ENCODE measurements around the gene CCT2. TPM values are rescaled to one million over a fixed set of nuclear protein-coding genes. Genes with fewer than 3 reads are reported as not detected.
"Not testable (repeated sequence)": the region's sequence is repeated elsewhere in the genome, so short reads cannot be mapped to it uniquely, and the experiment has no call there.

CCT2 gene
- polyA plus RNA-seq, 2 donors, result 50.5 to 96.1 TPM

GRCh38 chr12:69580074-69580473 lies 5.2 kb upstream of the CCT2 start:
- no peaks in the 10 kb centered on the region for H3K27me3 ChIP-seq (ENCODE audit: control insufficient read depth in 1 of 2, insufficient read depth in 2 of 2, low read length in 2 of 2)
- 97 to 99% methylated on average over 1 of the region's 1 CpG for WGBS, 2 donors
- H3K36me3 ChIP-seq (ENCODE audit: control insufficient read depth in 2 of 2, insufficient read depth in 2 of 2, low read length in 1 of 2), result peaks cover 2 to 3% of the 10 kb centered on the region in 2 donors
- no peak overlapping the region for H3K4me3 ChIP-seq (ENCODE audit: low read depth in 1 of 2, low read length in 2 of 2)
- H3K4me1 ChIP-seq (ENCODE audit: control insufficient read depth in 2 of 2, insufficient read depth in 2 of 2, low read length in 1 of 2), result no peaks in the 10 kb centered on the region
- H3K9me3 ChIP-seq (ENCODE audit: control insufficient read depth in 2 of 2, insufficient read depth in 1 of 2, low read depth in 1 of 2, low read length in 1 of 2), result no peaks in the 10 kb centered on the region
- H3K27ac ChIP-seq (ENCODE audit: low read depth in 2 of 2, low read length in 1 of 2), result no peak overlapping the region

- H3K9me3 ChIP-seq (ENCODE audit: control insufficient read depth in 2 of 2, insufficient read depth in 1 of 2, low read depth in 1 of 2, low read length in 1 of 2), result no peaks in the 10 kb centered on the region
- no peak overlapping the region for H3K4me3 ChIP-seq (ENCODE audit: low read depth in 1 of 2, low read length in 2 of 2)
- H3K36me3 ChIP-seq (ENCODE audit: control insufficient read depth in 2 of 2, insufficient read depth in 2 of 2, low read length in 1 of 2), result no peaks in the 10 kb centered on the region
- no peaks in the 10 kb centered on the region for H3K27me3 ChIP-seq (ENCODE audit: control insufficient read depth in 1 of 2, insufficient read depth in 2 of 2, low read length in 2 of 2)
- H3K4me1 ChIP-seq (ENCODE audit: control insufficient read depth in 2 of 2, insufficient read depth in 2 of 2, low read length in 1 of 2), result peaks cover 0 to 3% of the 10 kb centered on the region in 2 donors
- H3K27ac ChIP-seq (ENCODE audit: low read depth in 2 of 2, low read length in 1 of 2), result no peak overlapping the region
Measured at GRCh38 chr12:69583203-69583602, 2.1 kb upstream of the CCT2 start.

- Histone ChIP-seq H3K27ac (ENCODE audit: low read depth in 2 of 2, low read length in 1 of 2) (no peak overlapping the region), H3K36me3 (ENCODE audit: control insufficient read depth in 2 of 2, insufficient read depth in 2 of 2, low read length in 1 of 2) (peaks cover 5 to 10% of the 10 kb centered on the region in 2 donors), H3K4me1 (ENCODE audit: control insufficient read depth in 2 of 2, insufficient read depth in 2 of 2, low read length in 1 of 2) (peaks cover 0 to 3% of the 10 kb centered on the region in 2 donors), H3K27me3 (ENCODE audit: control insufficient read depth in 1 of 2, insufficient read depth in 2 of 2, low read length in 2 of 2) (no peaks in the 10 kb centered on the region), H3K9me3 (ENCODE audit: control insufficient read depth in 2 of 2, insufficient read depth in 1 of 2, low read depth in 1 of 2, low read length in 1 of 2) (no peaks in the 10 kb centered on the region), H3K4me3 (ENCODE audit: low read depth in 1 of 2, low read length in 2 of 2) (no peak overlapping the region)
- 86 to 93% methylated on average over 4 of the region's 4 CpGs for WGBS, 2 donors
Measured at GRCh38 chr12:69588527-69588926, 3.3 kb downstream of the CCT2 start.

GRCh38 chr12:69589082-69589481 lies 3.8 kb downstream of the CCT2 start:
- Histone ChIP-seq H3K4me3 (ENCODE audit: low read depth in 1 of 2, low read length in 2 of 2) (no peak overlapping the region), H3K9me3 (ENCODE audit: control insufficient read depth in 2 of 2, insufficient read depth in 1 of 2, low read depth in 1 of 2, low read length in 1 of 2) (no peaks in the 10 kb centered on the region), H3K27ac (ENCODE audit: low read depth in 2 of 2, low read length in 1 of 2) (no peak overlapping the region), H3K27me3 (ENCODE audit: control insufficient read depth in 1 of 2, insufficient read depth in 2 of 2, low read length in 2 of 2) (no peaks in the 10 kb centered on the region), H3K36me3 (ENCODE audit: control insufficient read depth in 2 of 2, insufficient read depth in 2 of 2, low read length in 1 of 2) (peaks cover 5 to 13% of the 10 kb centered on the region in 2 donors), H3K4me1 (ENCODE audit: control insufficient read depth in 2 of 2, insufficient read depth in 2 of 2, low read length in 1 of 2) (peaks cover 0 to 3% of the 10 kb centered on the region in 2 donors)
- WGBS, 2 donors, result 86 to 87% methylated on average over 2 of the region's 2 CpGs

GRCh38 chr12:69595689-69596088 lies 10.4 kb downstream of the CCT2 start:
- H3K27me3 ChIP-seq (ENCODE audit: control insufficient read depth in 1 of 2, insufficient read depth in 2 of 2, low read length in 2 of 2), result no peaks in the 10 kb centered on the region
- no peak overlapping the region for H3K4me3 ChIP-seq (ENCODE audit: low read depth in 1 of 2, low read length in 2 of 2)
- peaks cover 11 to 13% of the 10 kb centered on the region in 2 donors for H3K36me3 ChIP-seq (ENCODE audit: control insufficient read depth in 2 of 2, insufficient read depth in 2 of 2, low read length in 1 of 2)
- no peaks in the 10 kb centered on the region for H3K9me3 ChIP-seq (ENCODE audit: control insufficient read depth in 2 of 2, insufficient read depth in 1 of 2, low read depth in 1 of 2, low read length in 1 of 2)
- H3K27ac ChIP-seq (ENCODE audit: low read depth in 2 of 2, low read length in 1 of 2), result no peak overlapping the region
- 100% methylated on average over 2 of the region's 2 CpGs for WGBS, 2 donors
- H3K4me1 ChIP-seq (ENCODE audit: control insufficient read depth in 2 of 2, insufficient read depth in 2 of 2, low read length in 1 of 2), result no peaks in the 10 kb centered on the region

- no peaks in the 10 kb centered on the region for H3K4me1 ChIP-seq (ENCODE audit: control insufficient read depth in 2 of 2, insufficient read depth in 2 of 2, low read length in 1 of 2)
- no peaks in the 10 kb centered on the region for H3K9me3 ChIP-seq (ENCODE audit: control insufficient read depth in 2 of 2, insufficient read depth in 1 of 2, low read depth in 1 of 2, low read length in 1 of 2)
- 45 to 53% methylated on average over 4 of the region's 4 CpGs for WGBS, 2 donors
- H3K27ac ChIP-seq (ENCODE audit: low read depth in 2 of 2, low read length in 1 of 2), result no peak overlapping the region
- no peak overlapping the region for H3K4me3 ChIP-seq (ENCODE audit: low read depth in 1 of 2, low read length in 2 of 2)
- peaks cover 12 to 13% of the 10 kb centered on the region in 2 donors for H3K36me3 ChIP-seq (ENCODE audit: control insufficient read depth in 2 of 2, insufficient read depth in 2 of 2, low read length in 1 of 2)
- H3K27me3 ChIP-seq (ENCODE audit: control insufficient read depth in 1 of 2, insufficient read depth in 2 of 2, low read length in 2 of 2), result no peaks in the 10 kb centered on the region
Measured at GRCh38 chr12:69598174-69598753, 13.0 kb downstream of the CCT2 start.

GRCh38 chr12:69600804-69601203 lies 15.5 kb downstream of the CCT2 start:
- H3K27ac ChIP-seq (ENCODE audit: low read depth in 2 of 2, low read length in 1 of 2), result no peak overlapping the region
- no peak overlapping the region for H3K4me3 ChIP-seq (ENCODE audit: low read depth in 1 of 2, low read length in 2 of 2)
- no peaks in the 10 kb centered on the region for H3K27me3 ChIP-seq (ENCODE audit: control insufficient read depth in 1 of 2, insufficient read depth in 2 of 2, low read length in 2 of 2)
- H3K4me1 ChIP-seq (ENCODE audit: control insufficient read depth in 2 of 2, insufficient read depth in 2 of 2, low read length in 1 of 2), result no peaks in the 10 kb centered on the region
- peaks cover 8 to 15% of the 10 kb centered on the region in 2 donors for H3K36me3 ChIP-seq (ENCODE audit: control insufficient read depth in 2 of 2, insufficient read depth in 2 of 2, low read length in 1 of 2)
- no peaks in the 10 kb centered on the region for H3K9me3 ChIP-seq (ENCODE audit: control insufficient read depth in 2 of 2, insufficient read depth in 1 of 2, low read depth in 1 of 2, low read length in 1 of 2)

GRCh38 chr12:69601962-69602685 lies 16.9 kb downstream of the CCT2 start:
- H3K4me3 ChIP-seq (ENCODE audit: low read depth in 1 of 2, low read length in 2 of 2), result no peak overlapping the region
- no peak overlapping the region for H3K27ac ChIP-seq (ENCODE audit: low read depth in 2 of 2, low read length in 1 of 2)
- no peaks in the 10 kb centered on the region for H3K4me1 ChIP-seq (ENCODE audit: control insufficient read depth in 2 of 2, insufficient read depth in 2 of 2, low read length in 1 of 2)
- H3K36me3 ChIP-seq (ENCODE audit: control insufficient read depth in 2 of 2, insufficient read depth in 2 of 2, low read length in 1 of 2), result peaks cover 8 to 15% of the 10 kb centered on the region in 2 donors
- WGBS, 2 donors, result 88 to 91% methylated on average over 6 of the region's 6 CpGs
- H3K27me3 ChIP-seq (ENCODE audit: control insufficient read depth in 1 of 2, insufficient read depth in 2 of 2, low read length in 2 of 2), result no peaks in the 10 kb centered on the region
- no peaks in the 10 kb centered on the region for H3K9me3 ChIP-seq (ENCODE audit: control insufficient read depth in 2 of 2, insufficient read depth in 1 of 2, low read depth in 1 of 2, low read length in 1 of 2)

- no peaks in the 10 kb centered on the region for H3K4me1 ChIP-seq (ENCODE audit: control insufficient read depth in 2 of 2, insufficient read depth in 2 of 2, low read length in 1 of 2)
- H3K36me3 ChIP-seq (ENCODE audit: control insufficient read depth in 2 of 2, insufficient read depth in 2 of 2, low read length in 1 of 2), result peaks cover 8 to 12% of the 10 kb centered on the region in 2 donors
- H3K4me3 ChIP-seq (ENCODE audit: low read depth in 1 of 2, low read length in 2 of 2), result no peak overlapping the region
- no peaks in the 10 kb centered on the region for H3K9me3 ChIP-seq (ENCODE audit: control insufficient read depth in 2 of 2, insufficient read depth in 1 of 2, low read depth in 1 of 2, low read length in 1 of 2)
- no peaks in the 10 kb centered on the region for H3K27me3 ChIP-seq (ENCODE audit: control insufficient read depth in 1 of 2, insufficient read depth in 2 of 2, low read length in 2 of 2)
- H3K27ac ChIP-seq (ENCODE audit: low read depth in 2 of 2, low read length in 1 of 2), result no peak overlapping the region
Measured at GRCh38 chr12:69602954-69603353, 17.7 kb downstream of the CCT2 start.

GRCh38 chr12:69603556-69603955 lies 18.3 kb downstream of the CCT2 start:
- not testable (repeated sequence) for H3K9me3 ChIP-seq (ENCODE audit: control insufficient read depth in 2 of 2, insufficient read depth in 1 of 2, low read depth in 1 of 2, low read length in 1 of 2); H3K27ac ChIP-seq (ENCODE audit: low read depth in 2 of 2, low read length in 1 of 2); H3K4me1 ChIP-seq (ENCODE audit: control insufficient read depth in 2 of 2, insufficient read depth in 2 of 2, low read length in 1 of 2); H3K4me3 ChIP-seq (ENCODE audit: low read depth in 1 of 2, low read length in 2 of 2); H3K27me3 ChIP-seq (ENCODE audit: control insufficient read depth in 1 of 2, insufficient read depth in 2 of 2, low read length in 2 of 2)
- H3K36me3 ChIP-seq (ENCODE audit: control insufficient read depth in 2 of 2, insufficient read depth in 2 of 2, low read length in 1 of 2), result peaks cover 6 to 12% of the 10 kb centered on the region in 2 donors
- WGBS, 2 donors, result 96 to 100% methylated on average over 5 of the region's 6 CpGs
